Upper lobe of left lung (tissue), 4 donors: Measurements from ENCODE around the gene NHSL2.

ENCODE experiments used
- EP300 ChIP-seq, 4 donors: sonication (generic); formaldehyde crosslinking; IDR thresholded peaks; one replicate each; pipeline ENCODE4 v1.5.1; 2017; ENCODE audit warnings: antibody characterized with exemption in 4 of 4, control low read depth in 2 of 4
- POLR2A ChIP-seq, 4 donors: fragments of 450-650 bp; IDR thresholded peaks; one replicate each; pipeline ENCODE4 v1.5.1; 2016 to 2017; ENCODE audit warnings: antibody characterized with exemption in 4 of 4, mild to moderate bottlenecking in 2 of 4
- POLR2AphosphoS5 ChIP-seq, 2 donors: sonication (generic); formaldehyde crosslinking; IDR thresholded peaks; one replicate each; pipeline ENCODE4 v1.5.1; 2017; ENCODE audit warnings: antibody characterized with exemption in 2 of 2
- TF ChIP-seq, protein P1 (sequence below), 6 experiments: fragments of 450-650 bp in 4 of 6; fragments of 200-600 bp in 2 of 6; sonication (generic) in 2 of 6; IDR thresholded peaks; one replicate each; pipeline ENCODE4 v1.5.1; 2016 to 2019; ENCODE audit warnings: antibody characterized with exemption in 6 of 6

DNA sequence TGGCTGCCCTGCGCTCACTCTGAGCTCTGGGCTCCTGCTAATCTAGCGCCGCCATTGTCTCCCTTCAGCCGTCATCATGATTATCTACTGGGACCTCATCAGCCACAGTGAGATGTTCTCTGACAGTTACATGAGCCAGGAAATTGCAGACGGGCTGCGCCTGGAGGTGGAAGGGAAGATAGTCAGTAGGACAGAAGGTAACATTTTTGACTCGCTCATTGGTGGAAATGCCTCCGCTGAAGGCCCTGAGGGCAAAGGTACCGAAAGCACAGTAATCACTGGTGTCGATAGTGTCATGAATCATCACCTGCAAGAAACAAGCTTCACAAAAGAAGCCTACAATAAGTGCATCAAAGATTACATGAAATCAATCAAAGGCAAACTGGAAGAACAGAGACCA lies 249.1 kb downstream of the NHSL2 start:
- TF ChIP-seq POLR2A (IDR thresholded peaks at IDR 0.05) (no peak), POLR2AphosphoS5 (IDR thresholded peaks at IDR 0.05) (no peak), EP300 (IDR thresholded peaks at IDR 0.05) (no peak)
- TF ChIP-seq, protein P1, sequence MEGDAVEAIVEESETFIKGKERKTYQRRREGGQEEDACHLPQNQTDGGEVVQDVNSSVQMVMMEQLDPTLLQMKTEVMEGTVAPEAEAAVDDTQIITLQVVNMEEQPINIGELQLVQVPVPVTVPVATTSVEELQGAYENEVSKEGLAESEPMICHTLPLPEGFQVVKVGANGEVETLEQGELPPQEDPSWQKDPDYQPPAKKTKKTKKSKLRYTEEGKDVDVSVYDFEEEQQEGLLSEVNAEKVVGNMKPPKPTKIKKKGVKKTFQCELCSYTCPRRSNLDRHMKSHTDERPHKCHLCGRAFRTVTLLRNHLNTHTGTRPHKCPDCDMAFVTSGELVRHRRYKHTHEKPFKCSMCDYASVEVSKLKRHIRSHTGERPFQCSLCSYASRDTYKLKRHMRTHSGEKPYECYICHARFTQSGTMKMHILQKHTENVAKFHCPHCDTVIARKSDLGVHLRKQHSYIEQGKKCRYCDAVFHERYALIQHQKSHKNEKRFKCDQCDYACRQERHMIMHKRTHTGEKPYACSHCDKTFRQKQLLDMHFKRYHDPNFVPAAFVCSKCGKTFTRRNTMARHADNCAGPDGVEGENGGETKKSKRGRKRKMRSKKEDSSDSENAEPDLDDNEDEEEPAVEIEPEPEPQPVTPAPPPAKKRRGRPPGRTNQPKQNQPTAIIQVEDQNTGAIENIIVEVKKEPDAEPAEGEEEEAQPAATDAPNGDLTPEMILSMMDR (IDR thresholded peaks at IDR 0.05), result no peak
